Activated CD4-positive, CD25-positive, alpha-beta regulatory T cell treated with anti-CD3 and anti-CD28 coated beads, Interleukin-2, amount 50 U/mL, for 24 hours (primary cell): Measurements from ENCODE around the gene MCFD2.

Experiments used
- ATAC-seq, 2 donors: fragments of 150-1000 bp; cut with Tn5 transposase; one replicate each; pipeline ENCODE4 v1.10.0; 2021; ENCODE audit warnings: mild to moderate bottlenecking in 1 of 2, moderate library complexity in 1 of 2

Gene MCFD2

DNA sequence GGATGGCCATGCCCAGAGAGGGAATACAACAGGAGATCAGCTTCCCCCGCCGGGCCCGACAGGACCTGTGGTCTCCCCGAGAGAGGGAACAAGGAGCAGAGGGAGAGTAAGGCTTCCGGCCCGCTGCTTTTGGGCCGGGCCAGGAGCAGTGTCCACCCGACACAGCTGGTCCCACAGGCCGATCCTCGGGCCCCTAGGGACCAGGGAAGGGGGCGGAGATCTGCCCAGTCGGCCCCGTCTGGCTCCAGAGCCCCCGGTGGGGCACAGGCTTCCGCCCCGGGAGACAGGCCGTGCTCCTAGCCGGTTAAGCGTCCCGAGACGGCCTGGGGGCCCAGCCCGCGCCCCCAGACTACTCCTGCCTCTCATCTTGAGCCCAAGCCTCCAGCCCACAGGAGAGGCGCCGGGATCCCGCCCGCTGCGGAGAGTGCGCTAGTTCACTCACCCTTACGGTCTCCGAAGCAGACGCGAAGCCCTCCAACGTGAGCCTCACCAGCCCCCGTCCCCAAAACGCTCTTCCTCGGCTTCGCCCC, at the start of gene MCFD2:
Gene MCFD2, minus strand, starts transcription at position 526 of the 530 bp plus-strand sequence. CDS start 6,635 bp downstream, outside the sequence.
- ATAC-seq = peak in 1 of 2 donors; percentile 11

- ATAC-seq = no peak
Measured at GRCh38 chr2:46964835-46965560, 49.4 kb upstream of the MCFD2 start.

DNA sequence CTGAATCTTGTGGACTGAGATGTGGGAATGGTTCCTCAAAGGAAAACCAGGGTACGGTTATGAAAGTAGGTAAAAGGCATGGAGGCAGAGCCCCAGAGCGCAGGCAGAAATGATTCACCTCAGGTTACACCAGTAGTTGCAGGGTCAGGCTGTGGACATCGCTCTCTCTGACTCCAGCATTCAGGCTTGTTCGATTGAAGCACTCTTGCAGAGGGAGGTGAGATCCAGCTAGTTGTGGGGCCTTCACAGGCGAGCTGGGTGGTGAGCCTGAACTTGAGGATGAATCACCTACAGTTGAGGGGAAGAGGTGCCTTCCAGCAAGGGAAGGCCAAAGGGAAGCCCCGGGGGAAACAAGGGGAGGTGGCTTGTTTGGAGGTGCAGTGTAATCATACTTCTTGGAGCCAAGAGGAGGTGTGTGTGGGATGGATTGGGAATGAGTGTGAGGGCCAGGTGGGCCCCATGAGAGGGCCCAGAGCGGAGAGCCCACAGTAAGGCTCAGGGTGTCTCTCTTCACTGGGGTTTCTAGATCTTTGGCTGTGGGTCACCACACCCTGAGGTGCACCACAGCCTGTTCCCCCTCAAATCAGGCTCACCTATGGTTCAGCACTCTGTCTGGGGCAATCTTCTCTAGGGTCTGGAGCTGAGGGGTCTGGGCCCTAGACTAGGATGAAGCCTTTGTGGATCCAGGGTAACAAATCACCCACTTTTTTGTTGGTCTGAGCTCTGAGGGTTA, 48.5 kb upstream of the MCFD2 start:
- ATAC-seq = no peak

DNA sequence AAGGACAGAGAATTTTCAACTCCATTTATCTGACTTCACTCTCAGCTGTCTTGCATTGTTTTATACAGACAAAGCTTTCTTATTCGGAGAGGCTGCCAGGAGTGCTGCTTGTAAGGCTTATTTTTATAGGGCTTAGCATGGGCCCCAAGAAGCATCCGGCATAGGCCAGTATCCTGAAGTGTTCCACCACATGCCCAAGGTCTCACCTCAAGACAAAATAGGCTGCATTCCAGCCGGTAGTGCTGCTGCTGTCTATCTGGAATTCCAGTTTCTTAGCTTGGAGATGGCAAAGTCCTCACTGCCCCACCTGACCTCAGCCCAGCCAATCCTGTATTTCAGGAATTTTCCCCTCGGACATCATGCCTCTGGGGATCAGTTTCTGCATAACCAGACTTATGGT, 47.6 kb upstream of the MCFD2 start:
- ATAC-seq = no peak

DNA sequence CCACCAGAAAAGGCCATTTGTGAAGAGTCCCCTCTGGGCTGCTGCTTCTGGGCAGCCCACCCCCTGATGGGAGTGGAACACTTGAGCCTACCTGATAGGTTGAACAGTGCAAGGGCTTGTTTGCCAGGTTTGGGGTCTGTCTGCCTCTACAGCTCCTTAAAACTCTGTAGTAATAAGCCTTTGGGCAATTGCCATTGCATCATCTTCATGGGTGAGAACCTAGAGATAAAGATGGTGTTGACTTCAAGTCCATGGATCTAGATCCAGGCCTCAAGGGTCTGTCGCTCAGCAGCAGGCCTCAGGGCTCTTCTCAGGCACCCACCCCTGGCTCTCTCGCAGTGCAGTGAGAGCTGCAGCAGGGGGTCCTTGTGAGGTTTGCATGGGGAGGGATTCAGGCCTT, 47.1 kb upstream of the MCFD2 start:
- ATAC-seq = no peak

GRCh38 chr2:46960618-46961017, 45.0 kb upstream of the MCFD2 start:
- no peak for ATAC-seq

- no peak for ATAC-seq
Measured at GRCh38 chr2:46958431-46959017, 42.9 kb upstream of the MCFD2 start.

DNA sequence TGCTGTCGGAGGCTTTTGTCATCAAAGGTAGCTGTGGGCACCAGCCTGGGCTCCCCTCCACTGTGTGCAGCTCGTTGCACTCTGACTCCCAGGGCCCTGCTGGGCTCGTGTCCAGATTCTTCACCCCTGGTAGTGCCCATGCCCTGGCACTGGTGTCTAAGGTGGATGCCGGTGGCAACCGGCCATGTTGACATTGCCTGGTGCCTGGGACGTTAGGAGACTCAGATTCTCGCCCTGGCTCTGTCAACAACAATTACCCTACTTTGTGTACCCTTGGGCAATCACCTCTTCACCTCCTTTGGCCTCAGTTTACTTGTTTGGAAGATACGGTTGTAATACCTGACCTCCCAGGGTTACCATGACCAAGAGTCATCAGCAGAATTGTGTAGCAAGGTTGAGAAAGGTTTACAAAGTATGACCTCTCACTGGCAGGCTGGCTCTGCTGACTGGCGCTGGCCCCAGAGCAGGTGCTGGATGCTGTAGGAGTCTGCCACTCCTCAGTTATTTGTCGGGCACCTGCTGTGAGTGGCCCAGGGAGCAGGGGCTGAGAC, 41.5 kb upstream of the MCFD2 start:
- ATAC-seq = no peak

- ATAC-seq = no peak
Measured at GRCh38 chr2:46955764-46956163, 40.2 kb upstream of the MCFD2 start.

DNA sequence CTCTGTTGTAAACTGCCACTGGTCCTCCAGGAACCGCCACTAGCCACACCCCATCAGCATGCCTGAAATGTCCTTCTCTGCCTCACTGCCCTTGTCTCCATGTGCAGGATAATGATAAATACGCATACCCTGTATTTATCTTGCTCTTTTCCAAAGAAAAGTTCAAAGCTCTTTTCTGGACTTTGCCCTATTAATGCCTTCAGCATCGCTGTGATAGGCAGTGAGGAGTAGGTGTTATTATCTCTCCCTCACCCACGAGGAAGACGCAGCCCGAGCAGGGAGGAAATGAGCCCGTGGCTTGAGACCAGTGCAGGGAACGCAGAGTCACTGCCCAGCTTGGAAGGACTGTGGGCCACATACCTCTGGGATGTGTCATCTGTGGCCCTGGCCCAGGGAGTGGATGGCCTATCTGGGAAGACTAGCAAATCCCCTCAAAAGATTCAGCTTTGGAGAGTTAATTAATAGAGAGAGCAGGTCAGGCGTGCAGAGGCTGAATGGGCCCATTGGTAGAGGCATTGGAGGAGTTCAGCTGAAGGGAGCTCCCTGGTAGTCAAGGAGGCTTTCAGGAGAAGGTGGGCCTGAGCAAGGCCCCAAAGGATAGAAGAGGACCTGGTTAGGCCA, 39.5 kb upstream of the MCFD2 start:
- ATAC-seq = no peak

- ATAC-seq = no peak
Measured at GRCh38 chr2:46952171-46952570, 36.6 kb upstream of the MCFD2 start.

DNA sequence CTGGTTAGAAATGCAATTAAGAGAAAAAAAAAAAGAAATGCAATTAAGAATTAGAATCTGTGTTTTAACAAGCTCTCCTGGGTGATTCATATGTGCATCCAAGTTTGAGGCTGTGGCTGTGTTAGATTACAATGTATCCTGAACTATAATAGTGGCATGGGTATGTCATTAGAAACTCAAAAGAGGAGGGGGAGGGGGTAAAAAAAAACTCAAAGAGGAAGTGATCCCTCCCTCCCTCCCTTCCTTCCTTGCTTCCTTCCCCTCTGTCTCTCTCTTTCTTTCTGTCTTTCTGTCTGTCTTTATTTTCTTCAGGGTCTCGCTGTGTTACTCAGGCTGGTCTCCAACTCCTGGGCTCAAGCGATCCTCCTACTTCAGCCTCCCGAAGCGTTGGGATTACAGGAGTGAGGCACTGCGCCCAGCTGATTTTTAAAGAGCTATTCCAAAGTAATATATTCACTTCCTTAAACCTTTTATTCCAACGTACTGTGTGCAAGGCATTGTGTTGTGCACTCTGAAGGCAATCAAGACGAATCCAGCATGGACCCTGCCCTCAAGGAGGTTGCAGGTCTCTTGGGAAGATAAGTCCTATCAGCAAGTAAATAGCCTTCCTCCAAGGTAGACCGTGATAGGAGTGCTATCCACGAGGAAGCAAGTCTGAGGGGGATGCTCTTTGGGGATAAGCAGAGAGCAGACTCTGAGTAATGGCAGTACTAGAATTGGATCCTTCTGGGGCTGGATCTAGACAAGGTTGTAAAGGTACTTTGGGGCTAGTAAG, 35.9 kb upstream of the MCFD2 start:
- ATAC-seq = no peak

DNA sequence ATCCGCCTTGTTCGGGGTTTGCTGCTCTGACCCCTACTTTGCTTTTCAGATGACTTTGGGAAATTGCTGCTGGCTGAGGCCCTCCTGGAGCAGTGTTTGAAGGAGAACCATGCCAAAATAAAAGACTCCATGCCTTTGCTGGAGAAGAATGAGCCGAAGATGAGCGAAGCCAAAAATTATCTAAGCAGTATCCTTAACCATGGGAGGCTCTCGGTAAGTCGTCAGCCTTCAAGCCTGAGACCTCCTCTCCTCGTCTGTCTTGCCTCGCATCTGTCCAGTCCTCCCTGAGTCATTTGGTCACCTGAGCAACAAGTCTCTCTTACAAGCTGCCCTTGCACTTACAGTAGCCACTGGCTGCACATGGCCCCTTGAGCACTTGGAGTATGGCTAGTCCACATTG, 34.7 kb upstream of the MCFD2 start:
- no peak for ATAC-seq

- ATAC-seq = no peak
Measured at GRCh38 chr2:46947841-46948240, 32.2 kb upstream of the MCFD2 start.

GRCh38 chr2:46945671-46946070, 30.1 kb upstream of the MCFD2 start:
- no peak for ATAC-seq

- ATAC-seq = peak; percentile 73 to 74
Measured at GRCh38 chr2:46943881-46944798, 28.5 kb upstream of the MCFD2 start.

- ATAC-seq = no peak
Measured at GRCh38 chr2:46942891-46943626, 27.5 kb upstream of the MCFD2 start.

- peak; percentile 47 to 48 for ATAC-seq
Measured at GRCh38 chr2:46942143-46942526, 26.5 kb upstream of the MCFD2 start.

- ATAC-seq = no peak
Measured at GRCh38 chr2:46939626-46940359, 24.2 kb upstream of the MCFD2 start.
